ENCODE measurements around the gene HTR7.

- TF ChIP-seq CTCF (conservative IDR thresholded peaks at IDR 0.05; ENCODE audit: low read depth, low read length): no peak
- no peak for TF ChIP-seq EZH2 (IDR thresholded peaks at IDR 0.05; ENCODE audit: borderline replicate concordance, low read depth, low read length, poor library complexity, severe bottlenecking)
Observed at GRCh38 chr10:90780488-90780887, 77.4 kb downstream of the HTR7 start.

Data from A673 (cell line).